Measurements from ENCODE around the gene MICOS13. TPM values are rescaled to one million over a fixed set of nuclear protein-coding genes. Genes with fewer than 3 reads are reported as not detected.

MICOS13 gene
- total RNA-seq, 2 donors from 2014 or later = 26.3 to 35.0 TPM

GRCh38 chr19:5694167-5694955 is 14.0 kb upstream of the MICOS13 start:
- peaks cover 52% of the 10 kb centered on the region for H3K36me3 Mint-ChIP-seq (ENCODE audit: low read depth)
- no peak overlapping the region for H3K4me3 Mint-ChIP-seq
- no peaks in the 10 kb centered on the region for H3K9me3 ChIP-seq (ENCODE audit: control insufficient read depth, low read length)
- H3K27me3 ChIP-seq (ENCODE audit: control insufficient read depth, insufficient read depth, low read length, poor library complexity, severe bottlenecking) = no peaks in the 10 kb centered on the region
- H3K4me3 ChIP-seq (ENCODE audit: low read length) = no peak overlapping the region
- no peak overlapping the region for H3K9ac ChIP-seq (ENCODE audit: extremely low read depth, low read length, poor library complexity, severe bottlenecking)
- 96 to 98% methylated on average over 31 to 45 of the region's 45 CpGs for WGBS, 2 experiments (ENCODE audit: insufficient coverage in 1 of 2, insufficient read length in 1 of 2)
- H3K36me3 ChIP-seq (ENCODE audit: control insufficient read depth, insufficient read depth, low read length) = peaks cover 42% of the 10 kb centered on the region
- H3K27ac Mint-ChIP-seq = no peak overlapping the region
- peaks cover 2% of the 10 kb centered on the region for H3K4me1 Mint-ChIP-seq
- H3K9me3 Mint-ChIP-seq = no peaks in the 10 kb centered on the region
- H3K27ac ChIP-seq (ENCODE audit: low read depth, low read length) = no peak overlapping the region
- TF ChIP-seq CTCF (conservative IDR thresholded peaks at IDR 0.05) = no peak
- H3K27me3 Mint-ChIP-seq (ENCODE audit: insufficient read depth) = no peaks in the 10 kb centered on the region
- no peaks in the 10 kb centered on the region for H3K4me1 ChIP-seq (ENCODE audit: control insufficient read depth, insufficient read depth, low read length)
- peak; percentile 62 for DNase-seq

GRCh38 chr19:5693195-5694166 is 13.2 kb upstream of the MICOS13 start:
- peaks cover 2% of the 10 kb centered on the region for H3K4me1 Mint-ChIP-seq
- no peaks in the 10 kb centered on the region for H3K9me3 Mint-ChIP-seq
- H3K27me3 Mint-ChIP-seq (ENCODE audit: insufficient read depth) = no peaks in the 10 kb centered on the region
- Histone ChIP-seq H3K27ac (ENCODE audit: low read depth, low read length) (no peak overlapping the region), H3K9me3 (ENCODE audit: control insufficient read depth, low read length) (no peaks in the 10 kb centered on the region), H3K9ac (ENCODE audit: extremely low read depth, low read length, poor library complexity, severe bottlenecking) (no peak overlapping the region), H3K4me3 (ENCODE audit: low read length) (no peak overlapping the region), H3K36me3 (ENCODE audit: control insufficient read depth, insufficient read depth, low read length) (peaks cover 42% of the 10 kb centered on the region), H3K27me3 (ENCODE audit: control insufficient read depth, insufficient read depth, low read length, poor library complexity, severe bottlenecking) (no peaks in the 10 kb centered on the region), H3K4me1 (ENCODE audit: control insufficient read depth, insufficient read depth, low read length) (no peaks in the 10 kb centered on the region)
- peaks cover 44% of the 10 kb centered on the region for H3K36me3 Mint-ChIP-seq (ENCODE audit: low read depth)
- H3K27ac Mint-ChIP-seq = no peak overlapping the region
- DNase-seq = peak; percentile 63
- TF ChIP-seq CTCF (conservative IDR thresholded peaks at IDR 0.05) = no peak
- H3K4me3 Mint-ChIP-seq = no peak overlapping the region
- WGBS, 2 experiments (ENCODE audit: insufficient coverage in 1 of 2, insufficient read length in 1 of 2) = 94 to 99% methylated on average over 25 to 39 of the region's 39 CpGs

- Mint-ChIP-seq H3K27me3 (ENCODE audit: insufficient read depth) (peaks cover 5% of the 10 kb centered on the region), H3K9me3 (peaks cover 5% of the 10 kb centered on the region), H3K4me1 (peaks cover 2% of the 10 kb centered on the region), H3K36me3 (ENCODE audit: low read depth) (peaks cover 44% of the 10 kb centered on the region), H3K4me3 (peak overlapping the region; percentile 99), H3K27ac (peak overlapping the region; percentile 86)
- no peak for DNase-seq
- WGBS, 2 experiments (ENCODE audit: insufficient coverage in 1 of 2, insufficient read length in 1 of 2) = 90 to 94% methylated on average over 7 of the region's 7 CpGs
- Histone ChIP-seq H3K27me3 (ENCODE audit: control insufficient read depth, insufficient read depth, low read length, poor library complexity, severe bottlenecking) (no peaks in the 10 kb centered on the region), H3K4me3 (ENCODE audit: low read length) (no peak overlapping the region), H3K9me3 (ENCODE audit: control insufficient read depth, low read length) (no peaks in the 10 kb centered on the region), H3K4me1 (ENCODE audit: control insufficient read depth, insufficient read depth, low read length) (no peaks in the 10 kb centered on the region), H3K36me3 (ENCODE audit: control insufficient read depth, insufficient read depth, low read length) (peaks cover 42% of the 10 kb centered on the region), H3K9ac (ENCODE audit: extremely low read depth, low read length, poor library complexity, severe bottlenecking) (no peak overlapping the region), H3K27ac (ENCODE audit: low read depth, low read length) (no peak overlapping the region)
- no peak for TF ChIP-seq CTCF (conservative IDR thresholded peaks at IDR 0.05)
Observed at GRCh38 chr19:5692723-5693194, 12.4 kb upstream of the MICOS13 start.

All from endodermal cell (in vitro differentiated cells).